OCI-LY7 (cell line): ENCODE results near the gene FMNL2.

Experiments
- EZH2phosphoT487 ChIP-seq: fragments of 200-600 bp; sonication (generic); IDR thresholded peaks from 2 replicates; pipeline ENCODE4 v1.6.1; 2018; ENCODE audit warnings: low read depth, borderline replicate concordance, mild to moderate bottlenecking, mixed run types, antibody characterized with exemption, low read length, moderate library complexity, mixed read lengths
- TF ChIP-seq, protein P1 (sequence below): fragments of 200-600 bp; sonication (generic); conservative IDR thresholded peaks from 2 replicates; pipeline ENCODE4 v1.5.1; 2014; ENCODE audit warnings: mild to moderate bottlenecking, antibody characterized with exemption, low read length, moderate library complexity, mixed read lengths

DNA sequence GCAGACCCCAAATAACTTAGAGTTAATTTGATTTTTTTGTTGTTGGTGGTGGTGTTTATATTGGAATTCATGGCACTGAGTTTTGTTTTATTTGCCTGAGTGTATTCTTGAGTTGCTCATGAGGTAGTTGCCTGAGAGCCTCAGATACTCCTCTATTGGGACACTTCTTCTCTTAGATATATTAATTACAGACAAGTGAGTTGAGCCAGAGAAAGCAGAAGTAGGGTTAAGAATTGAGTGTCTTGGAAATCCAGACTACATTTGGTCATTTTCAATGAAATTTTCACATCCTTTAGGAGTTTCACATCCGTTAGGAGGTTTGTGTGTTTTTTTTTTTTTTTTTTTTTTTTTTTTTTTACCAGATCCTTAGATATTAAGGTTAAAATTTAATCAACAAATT is 29.0 kb downstream of the FMNL2 start:
- TF ChIP-seq, protein P1, sequence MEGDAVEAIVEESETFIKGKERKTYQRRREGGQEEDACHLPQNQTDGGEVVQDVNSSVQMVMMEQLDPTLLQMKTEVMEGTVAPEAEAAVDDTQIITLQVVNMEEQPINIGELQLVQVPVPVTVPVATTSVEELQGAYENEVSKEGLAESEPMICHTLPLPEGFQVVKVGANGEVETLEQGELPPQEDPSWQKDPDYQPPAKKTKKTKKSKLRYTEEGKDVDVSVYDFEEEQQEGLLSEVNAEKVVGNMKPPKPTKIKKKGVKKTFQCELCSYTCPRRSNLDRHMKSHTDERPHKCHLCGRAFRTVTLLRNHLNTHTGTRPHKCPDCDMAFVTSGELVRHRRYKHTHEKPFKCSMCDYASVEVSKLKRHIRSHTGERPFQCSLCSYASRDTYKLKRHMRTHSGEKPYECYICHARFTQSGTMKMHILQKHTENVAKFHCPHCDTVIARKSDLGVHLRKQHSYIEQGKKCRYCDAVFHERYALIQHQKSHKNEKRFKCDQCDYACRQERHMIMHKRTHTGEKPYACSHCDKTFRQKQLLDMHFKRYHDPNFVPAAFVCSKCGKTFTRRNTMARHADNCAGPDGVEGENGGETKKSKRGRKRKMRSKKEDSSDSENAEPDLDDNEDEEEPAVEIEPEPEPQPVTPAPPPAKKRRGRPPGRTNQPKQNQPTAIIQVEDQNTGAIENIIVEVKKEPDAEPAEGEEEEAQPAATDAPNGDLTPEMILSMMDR = no peak
- TF ChIP-seq EZH2phosphoT487 = no peak
